ENCODE measurements around the gene CLEC3A.
"Not testable (repeated sequence)": the region's sequence is repeated elsewhere in the genome, so short reads cannot be mapped to it uniquely, and the experiment has no call there.

Gene CLEC3A

GRCh38 chr16:78034530-78034929 is 12.2 kb downstream of the CLEC3A start:
- peak; percentile 37 for DNase-seq

- no peak for DNase-seq
These were observed 12.7 kb downstream of the CLEC3A start for GRCh38 chr16:78035012-78035411.

GRCh38 chr16:78040396-78040795 is 18.0 kb downstream of the CLEC3A start:
- DNase-seq, result no peak

GRCh38 chr16:78045865-78046581 is 23.7 kb downstream of the CLEC3A start:
- peak; percentile 43 for DNase-seq

- DNase-seq, result no peak
These were observed 26.0 kb downstream of the CLEC3A start for GRCh38 chr16:78048319-78048718.

GRCh38 chr16:78050734-78051400 is 28.5 kb downstream of the CLEC3A start:
- no peak for DNase-seq

GRCh38 chr16:78057803-78058564 is 35.6 kb downstream of the CLEC3A start:
- DNase-seq, result no peak

GRCh38 chr16:78059806-78060205 is 37.5 kb downstream of the CLEC3A start:
- DNase-seq, result not testable (repeated sequence)

GRCh38 chr16:78060295-78060694 is 37.9 kb downstream of the CLEC3A start:
- DNase-seq, result no peak

GRCh38 chr16:78060809-78061208 is 38.5 kb downstream of the CLEC3A start:
- DNase-seq, result no peak

- no peak for DNase-seq
These were observed 43.0 kb downstream of the CLEC3A start for GRCh38 chr16:78065319-78065718.

GRCh38 chr16:78069913-78070312 is 47.6 kb downstream of the CLEC3A start:
- DNase-seq, result no peak

- no peak for DNase-seq
These were observed 49.9 kb downstream of the CLEC3A start for GRCh38 chr16:78072275-78072674.

- no peak for DNase-seq
These were observed 53.5 kb downstream of the CLEC3A start for GRCh38 chr16:78075800-78076199.

- DNase-seq, result no peak
These were observed 59.0 kb downstream of the CLEC3A start for GRCh38 chr16:78081341-78081740.

All from activated CD4-positive, alpha-beta T cell treated with anti-CD3 and anti-CD28 coated beads, Interleukin-2, Interleukin-6, amounts not matched to agents 100 ng/mL and 50 ng/mL, durations not matched to agents 16 hours and 8 hours (primary cell).